Activated CD4-positive, alpha-beta T cell treated with anti-CD3 and anti-CD28 coated beads, Interleukin-2, amount 50 U/mL, for 16 hours (primary cell): ENCODE measurements around the gene FAM13C.
"Not testable (repeated sequence)": the region's sequence is repeated elsewhere in the genome, so short reads cannot be mapped to it uniquely, and the experiment has no call there.

Experiments used
- DNase-seq: peaks from one replicate; pipeline ENCODE4 v3.0.0-alpha.2; 2020

Gene FAM13C

GRCh38 chr10:59362144-59362958 lies at the start of gene FAM13C:
Gene FAM13C (minus strand): TSS chr10:59362549. CDS start chr10:59362460, 89 bp downstream.
- peak; percentile 25 for DNase-seq

- DNase-seq, result no peak
Measured at GRCh38 chr10:59405235-59405634, 42.9 kb upstream of the FAM13C start.

- no peak for DNase-seq
Measured at GRCh38 chr10:59400214-59400613, 37.9 kb upstream of the FAM13C start.

- DNase-seq, result not testable (repeated sequence)
Measured at GRCh38 chr10:59399329-59399728, 37.0 kb upstream of the FAM13C start.

- no peak for DNase-seq
Measured at GRCh38 chr10:59397961-59398360, 35.6 kb upstream of the FAM13C start.

- DNase-seq, result no peak
Measured at GRCh38 chr10:59395984-59396383, 33.6 kb upstream of the FAM13C start.

GRCh38 chr10:59393349-59393748 lies 31.0 kb upstream of the FAM13C start:
- no peak for DNase-seq

- DNase-seq, result no peak
Measured at GRCh38 chr10:59391060-59391459, 28.7 kb upstream of the FAM13C start.

GRCh38 chr10:59388671-59388976 lies 26.3 kb upstream of the FAM13C start:
- DNase-seq, result no peak

GRCh38 chr10:59387951-59388670 lies 25.8 kb upstream of the FAM13C start:
- no peak for DNase-seq

GRCh38 chr10:59384761-59385160 lies 22.4 kb upstream of the FAM13C start:
- no peak for DNase-seq

GRCh38 chr10:59383908-59384307 lies 21.6 kb upstream of the FAM13C start:
- no peak for DNase-seq

GRCh38 chr10:59383436-59383835 lies 21.1 kb upstream of the FAM13C start:
- no peak for DNase-seq

GRCh38 chr10:59382831-59383295 lies 20.5 kb upstream of the FAM13C start:
- no peak for DNase-seq

- DNase-seq, result no peak
Measured at GRCh38 chr10:59381687-59382086, 19.3 kb upstream of the FAM13C start.

GRCh38 chr10:59376846-59377245 lies 14.5 kb upstream of the FAM13C start:
- no peak for DNase-seq

GRCh38 chr10:59375990-59376389 lies 13.6 kb upstream of the FAM13C start:
- DNase-seq, result no peak

GRCh38 chr10:59374916-59375315 lies 12.6 kb upstream of the FAM13C start:
- DNase-seq, result no peak

- DNase-seq, result no peak
Measured at GRCh38 chr10:59373071-59373470, 10.7 kb upstream of the FAM13C start.

GRCh38 chr10:59372543-59372942 lies 10.2 kb upstream of the FAM13C start:
- DNase-seq, result no peak

GRCh38 chr10:59366290-59366689 lies 3.9 kb upstream of the FAM13C start:
- DNase-seq, result no peak

GRCh38 chr10:59363446-59363958 lies 1.2 kb upstream of the FAM13C start:
- DNase-seq, result no peak

GRCh38 chr10:59362959-59363381 lies 621 bp upstream of the FAM13C start:
- DNase-seq, result no peak

- no peak for DNase-seq
Measured at GRCh38 chr10:59361663-59362143, 646 bp downstream of the FAM13C start.
